SK-N-SH (cell line): ENCODE measurements around the gene ASPG. TPM values are rescaled to one million over a fixed set of nuclear protein-coding genes. Genes with fewer than 3 reads are reported as not detected.

ENCODE experiments used
- CTCF ChIA-PET: fragments of 300-600, 350-600 bp; formaldehyde crosslinking; extraction: SDS; loops from one replicate; lab custom pipeline; 2021; lab: Yijun Ruan, JAX
- POLR2A ChIA-PET: fragments of 350-600 bp; sonication (Branson Sonifier 250); formaldehyde crosslinking; extraction: SDS; loops from one replicate; lab custom pipeline; 2020; ENCODE audit warnings: antibody characterized with exemption, inconsistent platforms; lab: Yijun Ruan, JAX
- DNase-seq: peaks from one replicate; pipeline ENCODE4 v3.0.0; 2012
- H2AFZ ChIP-seq: fragments of 200-600 bp; sonication (generic); 2 replicates; pipeline ENCODE4 v1.8.1; 2016; ENCODE audit warnings: antibody characterized with exemption, mild to moderate bottlenecking, low read depth
- H3F3A ChIP-seq: fragments of 200-600 bp; sonication (generic); replicated peaks from 2 replicates; pipeline ENCODE3; 2016; ENCODE audit warnings: antibody characterized with exemption, mild to moderate bottlenecking; ENCODE audit not compliant: insufficient read depth
- H3K27ac ChIP-seq, 2 experiments: fragments of 200-500 bp in 1 of 2; fragments of 200-600 bp in 1 of 2; sonication (Bioruptor generic) in 1 of 2; sonication (generic), shearing (Covaris generic) in 1 of 2; 2 replicates each; pipeline versions ENCODE4 v1.5.1 to v1.6.1; 2014 to 2016; ENCODE audit warnings: low read depth in 2 of 2, inconsistent platforms in 1 of 2, low read length in 1 of 2, mild to moderate bottlenecking in 1 of 2, mixed read lengths in 1 of 2
- H3K27me3 ChIP-seq: fragments of 200-600 bp; sonication (generic), shearing (Covaris generic); 2 replicates; pipeline ENCODE4 v1.6.1; 2016; ENCODE audit warnings: mixed run types; ENCODE audit not compliant: insufficient read depth
- H3K36me3 ChIP-seq, 2 experiments: fragments of 200-500 bp in 1 of 2; fragments of 200-600 bp in 1 of 2; sonication (Bioruptor generic) in 1 of 2; sonication (generic) in 1 of 2; replicated peaks in 1 of 2; 2 replicates each; pipeline versions ENCODE3 to v1.5.1; 2014 to 2016; ENCODE audit warnings: low read length in 1 of 2, mild to moderate bottlenecking in 1 of 2; ENCODE audit not compliant: insufficient read depth in 2 of 2, control insufficient read depth in 1 of 2
- H3K4me1 ChIP-seq, 2 experiments: fragments of 200-500 bp in 1 of 2; fragments of 200-600 bp in 1 of 2; sonication (Bioruptor generic) in 1 of 2; sonication (generic), shearing (Covaris generic) in 1 of 2; 2 replicates each; pipeline versions ENCODE4 v1.5.1 to v1.6.1; 2014 to 2016; ENCODE audit warnings: low read depth in 1 of 2, low read length in 1 of 2, mixed run types in 1 of 2; ENCODE audit not compliant: insufficient read depth in 2 of 2, control insufficient read depth in 1 of 2
- H3K4me2 ChIP-seq: fragments of 200-600 bp; sonication (generic), shearing (Covaris generic); 2 replicates; pipeline ENCODE4 v1.6.1; 2017; ENCODE audit warnings: mixed run types
- H3K4me3 ChIP-seq, 2 experiments: fragments of 200-500 bp in 1 of 2; fragments of 200-600 bp in 1 of 2; sonication (Bioruptor generic) in 1 of 2; sonication (generic), shearing (Covaris generic) in 1 of 2; 2 replicates each; pipeline versions ENCODE4 v1.5.1 to v1.8.1; 2014 to 2016; ENCODE audit warnings: low read depth in 2 of 2, inconsistent platforms in 1 of 2, low read length in 1 of 2, mild to moderate bottlenecking in 1 of 2, mixed read lengths in 1 of 2, moderate library complexity in 1 of 2
- H3K79me2 ChIP-seq: fragments of 200-600 bp; sonication (generic); 2 replicates; pipeline ENCODE4 v1.8.1; 2017; ENCODE audit warnings: mild to moderate bottlenecking; ENCODE audit not compliant: insufficient read depth
- H3K9ac ChIP-seq: fragments of 200-600 bp; sonication (generic); 2 replicates; pipeline ENCODE4 v1.6.1; 2017; ENCODE audit warnings: mixed run types
- H3K9me2 ChIP-seq: fragments of 200-600 bp; sonication (generic); 2 replicates; pipeline ENCODE4 v1.6.1; 2017; ENCODE audit warnings: mixed run types
- H3K9me3 ChIP-seq: fragments of 200-600 bp; sonication (generic); 2 replicates; pipeline ENCODE4 v1.6.1; 2017; ENCODE audit warnings: mixed run types, mild to moderate bottlenecking, moderate library complexity
- H4K20me1 ChIP-seq: fragments of 200-600 bp; sonication (generic); 2 replicates; pipeline ENCODE4 v1.6.1; 2017; ENCODE audit warnings: mild to moderate bottlenecking, mixed run types; ENCODE audit not compliant: insufficient read depth
- CHD2 ChIP-seq: fragments of 150-350 bp; IDR thresholded peaks from 2 replicates; pipeline ENCODE4 v1.6.1; 2018; ENCODE audit warnings: low read length; ENCODE audit not compliant: partially characterized antibody
- ELF1 ChIP-seq: IDR thresholded peaks from 2 replicates; pipeline ENCODE4 v1.4.0; 2012
- EZH2phosphoT487 ChIP-seq: fragments of 200-600 bp; sonication (generic); IDR thresholded peaks from 2 replicates; pipeline ENCODE4 v1.6.1; 2017; ENCODE audit warnings: low read depth, mixed run types, mild to moderate bottlenecking, antibody characterized with exemption, moderate library complexity, borderline replicate concordance
- FOXJ3 ChIP-seq: sonication (generic); formaldehyde crosslinking; IDR thresholded peaks from 2 replicates; pipeline ENCODE4 v1.5.1; 2020; ENCODE audit warnings: mild to moderate bottlenecking, missing genetic modification reagents
- GABPA ChIP-seq: IDR thresholded peaks from 2 replicates; pipeline ENCODE4 v1.4.0; 2012; ENCODE audit warnings: low read depth, mild to moderate bottlenecking
- IRF3 ChIP-seq: fragments of 150-350 bp; IDR thresholded peaks from 2 replicates; pipeline ENCODE4 v1.6.1; 2016; ENCODE audit warnings: mild to moderate bottlenecking, low read depth, low read length
- JUND ChIP-seq: IDR thresholded peaks from 2 replicates; pipeline ENCODE4 v1.4.0; 2012
- MAX ChIP-seq: IDR thresholded peaks from 2 replicates; pipeline ENCODE4 v1.4.0; 2012; ENCODE audit warnings: low read depth
- MXI1 ChIP-seq: IDR thresholded peaks from 2 replicates; pipeline ENCODE4 v1.6.1; 2012; ENCODE audit warnings: mild to moderate bottlenecking, low read depth, low read length, improper control_type of control experiment
- PBX3 ChIP-seq: IDR thresholded peaks from 2 replicates; pipeline ENCODE4; 2012
- SIN3A ChIP-seq: IDR thresholded peaks from 2 replicates; pipeline ENCODE4 v1.6.1; 2012; ENCODE audit warnings: low read depth, mild to moderate bottlenecking, low read length, moderate library complexity, borderline replicate concordance
- TAF1 ChIP-seq: IDR thresholded peaks from 2 replicates; pipeline ENCODE4 v1.6.1; 2012; ENCODE audit warnings: low read depth, mild to moderate bottlenecking, low read length, moderate library complexity, borderline replicate concordance
- TCF12 ChIP-seq: IDR thresholded peaks from 2 replicates; pipeline ENCODE4 v1.4.0; 2012
- TEAD4 ChIP-seq: IDR thresholded peaks from 2 replicates; pipeline ENCODE4 v1.4.0; 2012; ENCODE audit warnings: mild to moderate bottlenecking, borderline replicate concordance; ENCODE audit not compliant: insufficient read depth
- ZBTB33 ChIP-seq: IDR thresholded peaks from 2 replicates; pipeline ENCODE4 v1.4.0; 2012; ENCODE audit warnings: low read depth, borderline replicate concordance
- WGBS: methylation state at CpG from one replicate; pipeline ENCODE4 v1.1.6; 2017; ENCODE audit warnings: low lambda C conversion rate; 5-methylcytosine and 5-hydroxymethylcytosine counted together
- polyA plus RNA-seq, 3 experiments: library from polyadenylated mRNA; depleted of rRNA; stranded (reverse); fragments of >200 nt; gene quantifications; 2 replicates each; pipeline ENCODE4 v1.2.3, GENCODE V29; 2012
- TF ChIP-seq, protein P1 (sequence below): IDR thresholded peaks from 2 replicates; pipeline ENCODE4 v1.4.0; 2012; ENCODE audit warnings: low read depth, borderline replicate concordance
- TF ChIP-seq, protein P2 (sequence below): fragments of 150-350 bp; IDR thresholded peaks from 2 replicates; pipeline ENCODE4 v1.6.1; 2017; ENCODE audit warnings: antibody characterized with exemption, low read length, low read depth, borderline replicate concordance

Gene ASPG
- polyA plus RNA-seq, 1 of the 3 experiments (the other 2 are of a cell fraction): not detected

DNA sequence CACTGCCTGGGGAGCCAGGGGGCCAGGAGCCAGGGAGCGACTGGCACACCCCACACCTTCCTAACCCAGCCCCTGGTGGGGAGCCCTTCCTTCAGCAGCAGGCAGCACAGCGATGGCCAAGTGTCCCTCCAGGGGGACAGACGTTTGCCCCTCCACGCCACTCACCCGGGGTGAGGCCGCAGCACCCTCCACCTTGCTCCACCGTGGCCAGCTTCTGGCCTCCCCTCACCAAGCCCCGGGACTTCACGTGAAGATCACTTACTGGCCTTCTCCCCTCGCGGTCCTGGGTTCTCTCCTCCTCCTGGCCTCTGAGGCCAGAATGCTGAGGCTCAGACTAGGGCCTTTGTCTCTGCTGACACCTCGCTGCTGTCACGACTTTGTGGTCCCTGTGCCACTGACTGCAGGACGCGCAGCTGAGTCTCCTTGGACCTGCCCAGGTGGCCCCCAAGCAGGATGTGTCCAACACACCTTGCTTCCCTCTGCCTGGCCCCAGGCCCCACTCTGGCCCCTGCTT lies 3.5 kb upstream of the ASPG start:
- H3K9me2 ChIP-seq: no peaks in the 10 kb centered on the region
- CTCF ChIA-PET: interaction anchor here (1.0 kb wide), 1 partner anchor 482 kb away, joined by 3 read pairs; no protein-coding TSS in a partner anchor
- no peak overlapping the region for H2AFZ ChIP-seq
- no peaks in the 10 kb centered on the region for H3K79me2 ChIP-seq
- no peak overlapping the region for H3K4me2 ChIP-seq
- no peak overlapping the region for H3K9ac ChIP-seq
- no peaks in the 10 kb centered on the region for H4K20me1 ChIP-seq
- TF ChIP-seq MXI1 (no peak), TAF1 (no peak), CHD2 (no peak), GABPA (no peak), MAX (no peak), IRF3 (no peak), JUND (no peak), TCF12 (no peak), ELF1 (no peak), FOXJ3 (CRISPR knock-in tag) (no peak)
- TF ChIP-seq, protein P1, sequence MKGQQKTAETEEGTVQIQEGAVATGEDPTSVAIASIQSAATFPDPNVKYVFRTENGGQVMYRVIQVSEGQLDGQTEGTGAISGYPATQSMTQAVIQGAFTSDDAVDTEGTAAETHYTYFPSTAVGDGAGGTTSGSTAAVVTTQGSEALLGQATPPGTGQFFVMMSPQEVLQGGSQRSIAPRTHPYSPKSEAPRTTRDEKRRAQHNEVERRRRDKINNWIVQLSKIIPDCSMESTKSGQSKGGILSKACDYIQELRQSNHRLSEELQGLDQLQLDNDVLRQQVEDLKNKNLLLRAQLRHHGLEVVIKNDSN: no peak
- H3K4me3 ChIP-seq: no peak overlapping the region
- peaks cover 0 to 20% of the 10 kb centered on the region in 2 experiments; a peak in 1 of 4 replicates for H3K4me1 ChIP-seq
- POLR2A ChIA-PET: no interaction called here
- 80% methylated on average over 7 of the region's 15 CpGs for WGBS
- DNase-seq: peak; percentile 30
- H3K27ac ChIP-seq: no peak overlapping the region
- no peaks in the 10 kb centered on the region for H3K36me3 ChIP-seq
- H3F3A ChIP-seq: no peaks in the 10 kb centered on the region
- H3K27me3 ChIP-seq: no peaks in the 10 kb centered on the region; the same call in 1 of the 2 replicates
- no peaks in the 10 kb centered on the region for H3K9me3 ChIP-seq

- peaks cover 0 to 21% of the 10 kb centered on the region in 2 experiments; a peak in 1 of 4 replicates for H3K4me1 ChIP-seq
- no peak overlapping the region for H3K9ac ChIP-seq
- ChIA-PET POLR2A (no interaction called here), CTCF (interaction anchor here (1.0 to 3.1 kb wide), 2 partner anchors 11 to 482 kb away, joined by 3 to 19 read pairs; no protein-coding TSS in a partner anchor)
- no peaks in the 10 kb centered on the region for H3K9me2 ChIP-seq
- no peaks in the 10 kb centered on the region for H3F3A ChIP-seq
- no peaks in the 10 kb centered on the region for H3K79me2 ChIP-seq
- no peak overlapping the region for H3K4me3 ChIP-seq
- WGBS: 44% methylated on average over 10 of the region's 12 CpGs
- H3K36me3 ChIP-seq: no peaks in the 10 kb centered on the region
- DNase-seq: peak; percentile 39
- no peaks in the 10 kb centered on the region for H4K20me1 ChIP-seq
- H2AFZ ChIP-seq: no peak overlapping the region
- H3K27ac ChIP-seq: no peak overlapping the region; a peak in 1 of 4 replicates
- H3K4me2 ChIP-seq: no peak overlapping the region
- H3K9me3 ChIP-seq: no peaks in the 10 kb centered on the region
- TF ChIP-seq CHD2: no peak
- TF ChIP-seq ZBTB33: no peak
- no peak for TF ChIP-seq EZH2phosphoT487
- TF ChIP-seq JUND: no peak
- no peak for TF ChIP-seq SIN3A
- TF ChIP-seq, protein P2, sequence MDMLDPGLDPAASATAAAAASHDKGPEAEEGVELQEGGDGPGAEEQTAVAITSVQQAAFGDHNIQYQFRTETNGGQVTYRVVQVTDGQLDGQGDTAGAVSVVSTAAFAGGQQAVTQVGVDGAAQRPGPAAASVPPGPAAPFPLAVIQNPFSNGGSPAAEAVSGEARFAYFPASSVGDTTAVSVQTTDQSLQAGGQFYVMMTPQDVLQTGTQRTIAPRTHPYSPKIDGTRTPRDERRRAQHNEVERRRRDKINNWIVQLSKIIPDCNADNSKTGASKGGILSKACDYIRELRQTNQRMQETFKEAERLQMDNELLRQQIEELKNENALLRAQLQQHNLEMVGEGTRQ: no peak
- TF ChIP-seq PBX3: no peak
- no peak for TF ChIP-seq TEAD4
- H3K27me3 ChIP-seq: no peaks in the 10 kb centered on the region; the same call in 1 of the 2 replicates
Measured at GRCh38 chr14:104082807-104083206, 2.7 kb upstream of the ASPG start.
